ENCODE data around the gene DIPK1C. TPM values are rescaled to one million over a fixed set of nuclear protein-coding genes. Genes with fewer than 3 reads are reported as not detected.

The DIPK1C gene
- total RNA-seq, 2 experiments from 2014 or later, result not detected

DNA sequence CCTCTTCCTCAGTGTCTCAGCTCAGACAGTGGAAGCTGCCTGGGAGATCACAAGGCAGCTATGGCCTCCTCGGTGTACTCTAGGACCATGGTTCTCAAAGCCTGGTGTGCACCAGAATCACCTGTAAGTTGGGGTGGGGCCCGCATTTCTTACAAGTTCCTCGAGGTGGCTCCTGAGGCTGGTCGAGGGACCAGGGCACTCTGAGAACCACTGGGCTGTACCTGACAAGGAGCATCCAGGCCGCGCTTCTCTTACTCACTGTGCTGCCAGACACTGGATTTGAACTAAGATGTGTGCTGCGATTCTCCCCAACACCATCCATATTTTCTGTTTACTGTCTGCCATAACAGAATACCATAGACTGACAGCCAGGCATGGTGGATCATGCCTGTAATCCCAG, 59.5 kb downstream of the DIPK1C start:
- POLR2A ChIA-PET, result no interaction called here
- Mint-ChIP-seq H3K4me1 (ENCODE audit: low read depth) (peaks cover 30% of the 10 kb centered on the region), H3K27ac (no peak overlapping the region), H3K36me3 (ENCODE audit: low read depth) (no peaks in the 10 kb centered on the region), H3K9me3 (no peaks in the 10 kb centered on the region), H3K4me3 (no peak overlapping the region), H3K27me3 (peaks cover 11% of the 10 kb centered on the region)
- intact Hi-C loops (cut with DNase I, micrococcal nuclease), result no loop called here
- no peaks in the 10 kb centered on the region for H3K9me3 ChIP-seq (ENCODE audit: control insufficient read depth in 1 of 2, insufficient read depth in 1 of 2, low read length in 2 of 2)
- no peaks in the 10 kb centered on the region for H3K36me3 ChIP-seq (ENCODE audit: insufficient read depth, low read length)
- TF ChIP-seq, protein P1, sequence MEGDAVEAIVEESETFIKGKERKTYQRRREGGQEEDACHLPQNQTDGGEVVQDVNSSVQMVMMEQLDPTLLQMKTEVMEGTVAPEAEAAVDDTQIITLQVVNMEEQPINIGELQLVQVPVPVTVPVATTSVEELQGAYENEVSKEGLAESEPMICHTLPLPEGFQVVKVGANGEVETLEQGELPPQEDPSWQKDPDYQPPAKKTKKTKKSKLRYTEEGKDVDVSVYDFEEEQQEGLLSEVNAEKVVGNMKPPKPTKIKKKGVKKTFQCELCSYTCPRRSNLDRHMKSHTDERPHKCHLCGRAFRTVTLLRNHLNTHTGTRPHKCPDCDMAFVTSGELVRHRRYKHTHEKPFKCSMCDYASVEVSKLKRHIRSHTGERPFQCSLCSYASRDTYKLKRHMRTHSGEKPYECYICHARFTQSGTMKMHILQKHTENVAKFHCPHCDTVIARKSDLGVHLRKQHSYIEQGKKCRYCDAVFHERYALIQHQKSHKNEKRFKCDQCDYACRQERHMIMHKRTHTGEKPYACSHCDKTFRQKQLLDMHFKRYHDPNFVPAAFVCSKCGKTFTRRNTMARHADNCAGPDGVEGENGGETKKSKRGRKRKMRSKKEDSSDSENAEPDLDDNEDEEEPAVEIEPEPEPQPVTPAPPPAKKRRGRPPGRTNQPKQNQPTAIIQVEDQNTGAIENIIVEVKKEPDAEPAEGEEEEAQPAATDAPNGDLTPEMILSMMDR (IDR thresholded peaks at IDR 0.05), result no peak
- no peaks in the 10 kb centered on the region for H3K27me3 ChIP-seq (ENCODE audit: control insufficient read depth in 1 of 2, insufficient read depth in 2 of 2, low read length in 2 of 2)
- ATAC-seq (ENCODE audit: poor library complexity) (no peak), DNase-seq (no peak)
- H3K4me1 ChIP-seq (ENCODE audit: insufficient read depth, low read length), result peaks cover 7% of the 10 kb centered on the region
- H3K27ac ChIP-seq (ENCODE audit: low read depth in 1 of 2, low read length in 2 of 2), result no peak overlapping the region
- CTCF ChIA-PET, result no interaction called here
- no peak overlapping the region for H3K4me3 ChIP-seq (ENCODE audit: low read length)

DNA sequence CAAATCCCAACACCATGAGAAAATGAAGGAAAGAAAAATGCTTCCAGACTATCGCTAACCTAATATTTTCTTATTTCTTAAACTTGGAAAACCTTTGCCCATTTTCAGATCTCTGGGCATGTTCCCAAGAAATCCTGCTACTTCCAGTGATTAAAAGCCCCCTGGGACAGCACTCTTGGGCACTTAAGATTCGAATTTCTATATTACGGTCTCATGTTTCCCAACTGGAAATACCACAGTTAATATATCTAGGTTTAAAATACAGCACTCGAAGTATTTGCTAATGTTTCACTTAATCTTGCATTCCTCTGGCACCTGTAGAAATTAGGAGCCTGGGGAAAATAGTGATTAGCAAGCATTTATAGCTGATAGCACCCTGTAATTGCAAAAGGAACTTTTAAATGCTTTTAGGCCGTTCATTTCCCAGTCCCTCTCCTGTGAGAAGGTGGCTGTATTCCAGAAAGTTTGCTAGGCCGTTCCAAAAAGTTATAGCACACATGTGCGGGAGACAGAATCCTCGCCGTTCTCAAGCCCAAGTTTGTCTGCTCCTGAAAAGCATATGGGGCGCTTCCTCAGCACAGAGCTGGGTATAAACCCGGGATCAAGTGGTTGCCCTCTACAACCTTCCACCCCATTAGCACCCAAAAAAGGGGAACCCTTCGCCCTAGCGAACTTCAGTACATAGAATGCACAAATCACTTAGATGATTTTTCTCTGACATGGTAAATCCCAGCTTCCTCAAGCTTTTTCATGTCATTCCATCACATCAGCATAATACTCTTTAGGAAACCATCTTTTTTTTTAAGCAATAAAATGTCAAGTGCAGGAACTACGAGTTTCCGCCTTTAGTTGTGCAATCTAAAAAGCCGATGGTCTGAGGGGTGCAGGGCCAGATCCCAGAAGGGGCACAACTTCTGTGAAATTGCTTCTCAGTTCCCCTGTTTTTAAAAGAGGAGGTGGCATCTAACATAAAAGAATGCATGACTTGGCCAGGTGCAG, 60.6 kb downstream of the DIPK1C start:
- H3K4me3 Mint-ChIP-seq, result no peak overlapping the region
- TF ChIP-seq, protein P1 (IDR thresholded peaks at IDR 0.05), result no peak
- peaks cover 30% of the 10 kb centered on the region for H3K4me1 Mint-ChIP-seq (ENCODE audit: low read depth)
- ChIA-PET CTCF (no interaction called here), POLR2A (no interaction called here)
- peaks cover 7% of the 10 kb centered on the region for H3K4me1 ChIP-seq (ENCODE audit: insufficient read depth, low read length)
- DNase-seq, result no peak
- no peaks in the 10 kb centered on the region for H3K36me3 Mint-ChIP-seq (ENCODE audit: low read depth)
- H3K27me3 ChIP-seq (ENCODE audit: control insufficient read depth in 1 of 2, insufficient read depth in 2 of 2, low read length in 2 of 2), result no peaks in the 10 kb centered on the region
- ATAC-seq (ENCODE audit: poor library complexity), result no peak
- no peaks in the 10 kb centered on the region for H3K36me3 ChIP-seq (ENCODE audit: insufficient read depth, low read length)
- H3K9me3 ChIP-seq (ENCODE audit: control insufficient read depth in 1 of 2, insufficient read depth in 1 of 2, low read length in 2 of 2), result no peaks in the 10 kb centered on the region
- intact Hi-C loops (cut with DNase I, micrococcal nuclease), result no loop called here
- H3K4me3 ChIP-seq (ENCODE audit: low read length), result no peak overlapping the region
- H3K27ac Mint-ChIP-seq, result no peak overlapping the region
- peaks cover 11% of the 10 kb centered on the region for H3K27me3 Mint-ChIP-seq
- H3K27ac ChIP-seq (ENCODE audit: low read depth in 1 of 2, low read length in 2 of 2), result no peak overlapping the region
- H3K9me3 Mint-ChIP-seq, result no peaks in the 10 kb centered on the region

DNA sequence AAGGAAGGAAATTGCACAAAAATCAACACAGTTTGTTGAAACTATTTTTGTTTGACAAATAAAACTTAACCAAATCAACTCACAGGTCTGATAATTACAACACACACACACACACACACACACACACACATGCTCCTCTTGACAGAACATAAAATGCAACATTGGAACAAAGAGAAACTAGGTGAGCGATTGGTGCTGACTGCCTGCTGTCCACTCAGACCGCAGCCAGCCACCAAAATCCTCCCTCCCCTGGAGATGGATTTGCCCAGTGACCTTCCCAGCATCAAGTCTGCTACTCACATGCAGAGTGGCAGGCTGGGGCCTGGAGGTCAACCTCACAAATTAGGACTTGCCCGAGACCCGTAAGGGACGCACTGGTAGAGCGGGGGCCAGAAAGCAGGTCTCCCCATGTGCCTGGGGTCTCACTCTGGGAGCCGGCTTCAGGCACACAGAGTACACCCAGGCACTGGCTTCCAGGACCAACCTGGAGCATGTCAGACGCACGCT, 61.4 kb downstream of the DIPK1C start:
- Mint-ChIP-seq H3K27ac (no peak overlapping the region), H3K4me3 (no peak overlapping the region)

More for the DNA sequence above, 61.4 kb downstream of the DIPK1C start:
- DNase-seq (no peak), ATAC-seq (ENCODE audit: poor library complexity) (no peak)
- TF ChIP-seq, protein P1 (IDR thresholded peaks at IDR 0.05), result no peak
- Histone ChIP-seq H3K9me3 (ENCODE audit: control insufficient read depth in 1 of 2, insufficient read depth in 1 of 2, low read length in 2 of 2) (no peaks in the 10 kb centered on the region), H3K4me3 (ENCODE audit: low read length) (no peak overlapping the region), H3K27ac (ENCODE audit: low read depth in 1 of 2, low read length in 2 of 2) (no peak overlapping the region), H3K27me3 (ENCODE audit: control insufficient read depth in 1 of 2, insufficient read depth in 2 of 2, low read length in 2 of 2) (no peaks in the 10 kb centered on the region), H3K4me1 (ENCODE audit: insufficient read depth, low read length) (peaks cover 7% of the 10 kb centered on the region), H3K36me3 (ENCODE audit: insufficient read depth, low read length) (no peaks in the 10 kb centered on the region)
- no peaks in the 10 kb centered on the region for H3K36me3 Mint-ChIP-seq (ENCODE audit: low read depth)
- ChIA-PET CTCF (no interaction called here), POLR2A (no interaction called here)
- H3K9me3 Mint-ChIP-seq, result no peaks in the 10 kb centered on the region
- intact Hi-C loops (cut with DNase I, micrococcal nuclease), result no loop called here
- H3K27me3 Mint-ChIP-seq, result peaks cover 11% of the 10 kb centered on the region
- H3K4me1 Mint-ChIP-seq (ENCODE audit: low read depth), result peaks cover 22% of the 10 kb centered on the region
